IPS-NIHi11 (cell line): ENCODE data around the gene MEGF8.

Source experiments
- DNase-seq: peaks from one replicate; pipeline ENCODE4 v3.0.0; 2012; ENCODE audit warnings: mixed read lengths, low spot score

Gene MEGF8

GRCh38 chr19:42303876-42304275 is 21.6 kb upstream of the MEGF8 start:
- DNase-seq, result no peak

GRCh38 chr19:42306646-42307045 is 18.8 kb upstream of the MEGF8 start:
- DNase-seq, result peak; percentile 62

DNA sequence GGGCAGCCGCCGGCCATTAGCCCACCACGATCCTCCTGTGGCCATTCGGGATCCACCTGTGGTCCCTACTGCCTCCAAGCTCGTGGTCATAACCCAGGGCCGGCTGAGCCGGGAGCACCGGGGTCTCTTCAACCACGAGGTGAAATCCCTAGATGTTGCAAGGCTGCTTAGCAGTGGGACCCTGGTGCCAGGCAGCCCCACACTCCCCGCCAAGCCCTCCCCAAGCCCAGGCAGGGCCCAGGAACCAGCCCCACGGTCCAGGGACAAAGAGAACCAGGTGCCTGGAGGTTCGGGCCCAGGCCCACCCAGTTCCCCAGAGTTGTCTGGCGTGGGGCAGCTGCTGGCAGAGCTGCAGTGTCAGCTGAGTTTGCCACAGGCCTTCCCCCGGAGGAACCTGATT is 15.7 kb upstream of the MEGF8 start:
- no peak for DNase-seq

GRCh38 chr19:42311657-42312056 is 13.8 kb upstream of the MEGF8 start:
- no peak for DNase-seq

GRCh38 chr19:42312370-42312769 is 13.1 kb upstream of the MEGF8 start:
- no peak for DNase-seq

GRCh38 chr19:42313096-42313839 is 12.2 kb upstream of the MEGF8 start, which contains the start of gene TMEM145:
TMEM145 (plus strand) TSS chr19:42313309; CDS start chr19:42313377, 68 bp downstream.
- peak; percentile 94 for DNase-seq

- no peak for DNase-seq
These were observed 11.3 kb upstream of the MEGF8 start for GRCh38 chr19:42313840-42314755.

GRCh38 chr19:42315024-42315423 is 10.4 kb upstream of the MEGF8 start:
- no peak for DNase-seq

DNA sequence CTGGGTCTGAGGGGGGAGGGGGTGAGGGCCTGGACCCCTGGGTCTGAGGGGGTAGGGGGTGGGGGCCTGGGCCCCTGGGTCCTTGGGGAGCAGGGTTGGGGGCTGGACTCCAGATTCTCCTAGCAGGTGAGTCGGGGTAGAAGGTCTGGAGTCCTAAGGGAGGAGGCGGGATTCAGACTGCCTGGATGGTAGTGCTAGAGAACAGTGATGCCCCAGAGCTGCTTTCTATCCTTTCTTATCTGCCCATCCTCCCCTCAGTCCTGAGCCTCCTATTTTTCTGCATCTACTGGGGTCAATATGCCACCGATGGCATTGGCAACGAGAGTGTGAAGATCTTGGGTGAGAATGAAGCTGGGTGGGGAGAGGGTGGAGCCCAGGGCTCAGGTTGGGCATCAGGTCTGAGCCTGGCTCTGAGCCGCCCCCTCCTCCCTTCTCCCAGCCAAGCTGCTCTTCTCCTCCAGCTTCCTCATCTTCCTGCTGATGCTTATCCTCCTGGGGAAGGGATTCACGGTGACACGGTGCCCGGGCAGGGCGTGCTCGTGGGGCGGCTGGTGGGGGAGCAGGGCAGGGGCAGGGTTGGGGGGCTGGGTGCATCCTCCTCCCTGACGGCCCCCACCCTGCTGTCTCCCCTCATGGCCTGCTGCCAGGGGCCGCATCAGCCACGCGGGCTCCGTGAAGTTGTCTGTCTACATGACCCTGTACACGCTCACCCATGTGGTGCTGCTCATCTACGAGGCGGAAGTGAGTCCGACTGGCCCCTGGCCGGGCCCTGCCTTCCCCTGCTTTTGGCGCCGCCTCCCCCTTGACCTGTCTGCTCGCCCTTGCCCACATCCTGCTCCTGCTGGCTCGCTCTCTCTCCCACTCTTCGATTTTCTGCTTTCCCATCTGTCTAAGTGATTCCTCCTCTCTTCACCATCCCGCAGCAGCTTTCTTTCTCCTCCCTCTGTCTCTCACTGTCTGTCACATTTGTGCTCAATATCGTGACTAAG is 8.9 kb upstream of the MEGF8 start:
- no peak for DNase-seq

DNA sequence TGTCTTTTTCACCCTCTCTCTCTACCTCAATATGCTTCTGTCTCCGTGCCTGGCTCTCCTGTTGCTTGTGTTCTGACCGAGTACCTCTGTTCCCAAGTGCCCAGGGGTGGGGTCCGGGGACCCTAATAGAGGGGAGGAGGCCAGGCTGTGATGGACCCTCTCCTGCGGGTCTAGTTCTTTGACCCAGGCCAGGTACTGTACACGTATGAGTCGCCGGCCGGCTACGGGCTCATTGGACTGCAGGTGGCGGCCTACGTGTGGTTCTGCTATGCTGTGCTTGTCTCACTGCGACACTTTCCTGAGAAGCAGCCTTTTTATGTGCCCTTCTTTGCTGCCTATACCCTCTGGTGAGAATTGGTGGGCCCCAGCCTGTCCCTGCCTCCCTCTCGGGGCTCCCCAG is 7.9 kb upstream of the MEGF8 start:
- no peak for DNase-seq

- no peak for DNase-seq
These were observed 3.1 kb upstream of the MEGF8 start for GRCh38 chr19:42322305-42322704.

DNA sequence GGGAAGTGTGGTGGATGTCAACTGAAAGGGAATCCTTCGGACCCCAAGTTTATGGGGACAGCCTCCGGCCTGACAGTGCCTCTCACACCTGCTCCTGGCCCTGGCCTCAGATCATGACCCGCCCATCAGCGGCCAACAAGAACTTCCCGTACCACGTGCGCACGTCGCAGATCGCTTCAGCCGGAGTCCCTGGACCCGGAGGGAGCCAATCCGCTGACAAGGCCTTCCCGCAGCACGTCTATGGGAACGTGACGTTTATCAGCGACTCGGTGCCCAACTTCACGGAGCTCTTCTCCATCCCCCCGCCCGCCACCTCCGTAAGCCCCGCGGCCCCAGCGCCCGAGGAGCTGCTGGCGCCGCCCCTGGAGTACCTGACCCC is 2.0 kb upstream of the MEGF8 start:
- DNase-seq, result peak; percentile 70

GRCh38 chr19:42323852-42324654 is 1.4 kb upstream of the MEGF8 start:
- peak; percentile 53 for DNase-seq

DNA sequence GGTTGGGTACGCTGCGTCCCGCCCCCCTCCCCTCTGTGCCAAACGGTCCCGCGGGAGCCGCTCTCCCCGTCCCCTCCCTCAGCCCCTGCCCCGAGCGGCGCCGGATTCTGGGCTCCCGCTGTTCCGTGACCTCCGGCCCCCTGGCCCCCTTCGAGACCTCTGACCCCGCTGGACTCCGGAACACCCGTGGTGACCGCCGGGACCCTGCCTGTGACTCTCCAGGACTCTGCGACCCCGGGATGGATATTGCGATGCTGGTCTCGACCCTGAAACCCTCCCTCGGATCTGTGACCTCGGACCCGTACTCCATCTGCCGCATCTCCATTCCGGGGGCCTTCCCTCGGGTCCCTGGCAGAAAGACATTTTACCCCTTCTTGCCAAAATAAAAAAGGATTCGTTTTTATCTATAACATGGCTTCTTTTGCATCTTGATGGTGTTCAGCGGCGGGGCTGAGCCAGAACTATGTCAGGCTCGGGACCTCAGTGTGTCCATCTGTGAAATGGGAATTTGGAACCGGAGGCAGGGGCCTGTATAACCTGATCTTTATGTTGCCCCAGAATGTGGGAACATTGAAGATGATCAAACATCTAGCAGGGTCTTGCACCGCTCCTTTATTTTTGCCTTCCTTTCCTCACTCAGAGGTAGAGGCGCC is 654 bp upstream of the MEGF8 start:
- no peak for DNase-seq

DNA sequence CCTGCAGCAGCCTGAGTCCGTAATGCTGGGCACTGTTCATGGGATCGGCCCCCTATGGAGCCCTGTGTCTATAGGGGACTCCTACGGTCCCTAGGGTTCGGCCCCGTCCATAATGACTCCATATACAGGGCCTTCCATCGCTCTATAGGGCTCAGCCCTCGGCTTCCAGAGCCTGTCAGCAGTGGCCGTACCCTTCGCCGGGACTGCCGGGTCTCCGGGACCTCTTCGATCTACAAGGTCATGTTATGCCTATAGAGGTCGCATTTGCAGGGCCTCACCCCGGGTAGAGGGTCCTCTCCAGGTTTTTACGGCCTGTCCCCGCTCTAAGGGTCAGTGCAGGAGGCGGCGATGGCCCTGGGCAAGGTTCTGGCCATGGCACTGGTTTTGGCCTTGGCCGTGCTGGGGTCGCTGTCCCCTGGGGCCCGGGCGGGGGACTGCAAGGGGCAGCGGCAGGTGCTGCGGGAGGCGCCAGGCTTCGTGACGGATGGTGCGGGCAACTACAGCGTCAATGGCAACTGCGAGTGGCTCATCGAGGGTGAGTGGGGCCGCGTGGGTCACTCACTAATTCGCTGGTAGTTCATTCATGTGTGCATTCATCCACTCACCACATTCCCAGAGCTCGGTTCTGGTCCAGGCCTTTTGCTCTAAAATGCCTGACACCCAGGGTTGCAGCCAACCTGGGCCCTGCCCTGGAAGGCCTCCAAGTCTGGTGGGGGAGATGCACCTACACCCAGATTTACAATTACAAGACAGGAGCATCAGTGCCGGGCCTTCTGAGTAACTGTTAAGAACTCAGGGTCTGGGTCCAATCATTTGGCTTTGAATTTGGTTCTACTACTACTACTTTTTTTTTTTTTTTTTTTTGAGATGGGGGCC is 699 bp downstream of the MEGF8 start:
- DNase-seq, result peak; percentile 54

DNA sequence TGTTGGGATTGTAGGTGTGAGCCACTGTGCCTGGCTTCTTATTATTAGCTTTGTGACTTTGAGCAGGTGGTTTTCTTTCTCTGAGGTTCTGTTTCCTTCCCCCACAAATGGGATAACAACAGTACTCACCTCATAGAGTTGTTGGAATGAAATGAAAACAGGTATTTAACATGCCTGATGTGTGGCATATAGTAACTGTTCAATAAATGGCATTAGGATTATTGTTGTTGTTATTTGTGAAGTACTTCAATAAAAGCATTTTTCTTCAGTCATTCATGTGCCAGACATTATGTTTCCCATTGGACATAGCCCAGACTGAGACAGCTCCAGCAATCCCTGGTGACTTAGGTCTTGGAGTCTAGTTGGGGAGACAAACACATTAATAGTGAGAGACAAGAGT is 1.5 kb downstream of the MEGF8 start:
- no peak for DNase-seq

DNA sequence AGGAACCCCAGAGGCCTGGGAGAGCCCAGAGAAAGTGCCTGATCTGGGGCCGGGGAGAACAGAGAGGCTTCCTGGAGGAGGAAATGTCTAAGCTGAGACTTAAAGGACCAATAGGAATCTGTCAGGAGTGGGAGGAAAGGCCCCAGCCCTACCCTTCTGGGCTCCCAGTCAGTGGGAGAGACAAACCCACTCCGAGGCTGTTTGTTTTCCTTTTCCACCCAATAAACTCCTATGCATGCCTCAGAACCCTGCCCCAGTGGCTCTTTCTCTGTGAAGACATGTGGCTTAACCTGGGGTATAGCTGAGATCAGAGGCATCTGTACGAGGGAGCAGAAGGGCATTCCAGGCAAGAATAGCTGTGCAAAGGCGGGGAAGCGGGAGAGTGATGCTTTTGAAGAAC is 1.9 kb downstream of the MEGF8 start:
- DNase-seq, result no peak

DNA sequence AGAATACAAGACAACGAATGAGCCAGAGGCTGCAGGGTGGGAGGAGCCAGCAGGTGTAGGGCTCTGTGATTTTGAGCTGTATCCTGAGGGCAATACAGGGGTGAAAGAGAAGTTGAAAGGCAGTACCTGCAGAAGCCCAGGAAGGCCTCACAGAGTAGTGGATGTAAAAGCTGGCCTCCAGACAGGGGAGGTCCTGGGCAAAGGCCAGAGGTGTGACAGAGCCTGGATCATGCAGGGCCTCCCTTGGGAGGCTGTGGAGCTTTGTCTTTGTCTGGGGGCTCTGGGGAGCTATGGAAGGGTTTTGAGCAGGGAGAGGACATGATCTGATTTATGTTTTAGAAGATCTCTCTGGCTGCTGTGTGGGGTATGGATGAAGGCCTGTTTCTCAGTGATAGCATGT is 2.7 kb downstream of the MEGF8 start:
- DNase-seq, result no peak

DNA sequence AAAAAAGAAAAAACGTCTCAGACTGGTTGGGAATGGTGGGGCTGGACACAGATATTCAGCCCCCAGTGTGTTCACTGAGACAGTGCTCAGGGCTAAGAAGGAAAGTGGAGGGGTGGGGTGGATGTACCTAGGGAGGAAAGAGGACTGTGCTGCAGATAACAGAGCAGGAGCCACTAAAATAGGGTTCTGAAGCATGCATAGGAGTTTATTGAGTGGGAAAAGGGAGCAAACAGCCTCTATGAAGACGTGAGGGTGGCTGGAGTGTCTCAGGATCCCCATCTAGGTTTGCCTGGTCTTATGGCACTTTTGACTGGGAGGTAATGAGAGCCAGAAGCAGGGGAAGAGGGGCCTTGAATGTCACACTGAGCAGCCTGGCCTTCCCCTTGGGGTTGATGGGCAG is 3.4 kb downstream of the MEGF8 start:
- DNase-seq, result no peak
